ENCODE measurements around the gene RASGRF2. TPM values are rescaled to one million over a fixed set of nuclear protein-coding genes. Genes with fewer than 3 reads are reported as not detected.

RASGRF2 gene
- total RNA-seq, 1 experiment from 2014 or later, result 9.1 TPM

GRCh38 chr5:81247441-81247972, 287.3 kb downstream of the RASGRF2 start:
- CTCF ChIA-PET, result no interaction called here
- Histone ChIP-seq H3K27ac (ENCODE audit: low read depth, low read length, poor library complexity, severe bottlenecking) (no peak overlapping the region), H3K36me3 (ENCODE audit: insufficient read depth, low read length, poor library complexity, severe bottlenecking) (no peaks in the 10 kb centered on the region), H3K4me1 (ENCODE audit: insufficient read depth, low read length, poor library complexity, severe bottlenecking) (no peaks in the 10 kb centered on the region), H3K4me3 (ENCODE audit: low read depth, low read length, poor library complexity, severe bottlenecking) (no peak overlapping the region), H3K27me3 (replicated peaks; ENCODE audit: insufficient read depth, low read depth, low read length, poor library complexity) (no peaks in the 10 kb centered on the region), H3K9me3 (ENCODE audit: low read depth, low read length, poor library complexity, severe bottlenecking) (no peaks in the 10 kb centered on the region)
- intact Hi-C loops (cut with micrococcal nuclease; ENCODE audit: unreplicated experiment), result no loop called here
- no TSS peak for BruUV-seq (replicated peaks)
- POLR2A ChIA-PET (ENCODE audit: low non-redundant PET), result no interaction called here
- no peak for TF ChIP-seq CTCF (conservative IDR thresholded peaks at IDR 0.05; ENCODE audit: low read depth, low read length)
- peak; percentile 10 for DNase-seq (ENCODE audit: low spot score)

GRCh38 chr5:81249240-81249639, 289.1 kb downstream of the RASGRF2 start:
- Histone ChIP-seq H3K27ac (ENCODE audit: low read depth, low read length, poor library complexity, severe bottlenecking) (no peak overlapping the region), H3K36me3 (ENCODE audit: insufficient read depth, low read length, poor library complexity, severe bottlenecking) (no peaks in the 10 kb centered on the region), H3K27me3 (replicated peaks; ENCODE audit: insufficient read depth, low read depth, low read length, poor library complexity) (no peaks in the 10 kb centered on the region), H3K4me1 (ENCODE audit: insufficient read depth, low read length, poor library complexity, severe bottlenecking) (no peaks in the 10 kb centered on the region), H3K9me3 (ENCODE audit: low read depth, low read length, poor library complexity, severe bottlenecking) (no peaks in the 10 kb centered on the region), H3K4me3 (ENCODE audit: low read depth, low read length, poor library complexity, severe bottlenecking) (no peak overlapping the region)
- TF ChIP-seq EZH2 (IDR thresholded peaks at IDR 0.05; ENCODE audit: borderline replicate concordance, low read depth, low read length, poor library complexity, severe bottlenecking) (no peak), CTCF (conservative IDR thresholded peaks at IDR 0.05; ENCODE audit: low read depth, low read length) (no peak)
- DNase-seq (ENCODE audit: low spot score), result no peak
- BruUV-seq (replicated peaks), result no TSS peak
- ChIA-PET CTCF (no interaction called here), POLR2A (ENCODE audit: low non-redundant PET) (no interaction called here)
- intact Hi-C loops (cut with micrococcal nuclease; ENCODE audit: unreplicated experiment), result no loop called here

- CTCF ChIA-PET, result no interaction called here
- no TSS peak for BruUV-seq (replicated peaks)
- TF ChIP-seq CTCF (conservative IDR thresholded peaks at IDR 0.05; ENCODE audit: low read depth, low read length) (no peak), EZH2 (IDR thresholded peaks at IDR 0.05; ENCODE audit: borderline replicate concordance, low read depth, low read length, poor library complexity, severe bottlenecking) (no peak)
These were observed 289.8 kb downstream of the RASGRF2 start for GRCh38 chr5:81250004-81250403.

More at GRCh38 chr5:81250004-81250403, 289.8 kb downstream of the RASGRF2 start:
- H3K4me3 ChIP-seq (ENCODE audit: low read depth, low read length, poor library complexity, severe bottlenecking), result no peak overlapping the region
- no peaks in the 10 kb centered on the region for H3K27me3 ChIP-seq (replicated peaks; ENCODE audit: insufficient read depth, low read depth, low read length, poor library complexity)
- H3K36me3 ChIP-seq (ENCODE audit: insufficient read depth, low read length, poor library complexity, severe bottlenecking), result no peaks in the 10 kb centered on the region
- POLR2A ChIA-PET (ENCODE audit: low non-redundant PET), result no interaction called here
- no peaks in the 10 kb centered on the region for H3K9me3 ChIP-seq (ENCODE audit: low read depth, low read length, poor library complexity, severe bottlenecking)
- DNase-seq (ENCODE audit: low spot score), result no peak
- intact Hi-C loops (cut with micrococcal nuclease; ENCODE audit: unreplicated experiment), result no loop called here
- no peak overlapping the region for H3K27ac ChIP-seq (ENCODE audit: low read depth, low read length, poor library complexity, severe bottlenecking)
- H3K4me1 ChIP-seq (ENCODE audit: insufficient read depth, low read length, poor library complexity, severe bottlenecking), result no peaks in the 10 kb centered on the region

Data from A673 (cell line).